ENCODE results near the gene NEDD4L. TPM values are rescaled to one million over a fixed set of nuclear protein-coding genes. Genes with fewer than 3 reads are reported as not detected.

NEDD4L gene
- total and polyA plus RNA-seq, 2 donors (not counting 1 experiment from before 2014, with no cell fraction given), result 10.3 to 25.7 TPM

- Histone ChIP-seq H3K9ac (ENCODE audit: low read length) (no peak overlapping the region), H3K4me3 (ENCODE audit: control extremely low read depth in 1 of 5, extremely low read depth in 1 of 5, insufficient read depth in 1 of 5, low read depth in 2 of 5, low read length in 4 of 5) (no peak overlapping the region), H3K4me1 (ENCODE audit: control insufficient read depth in 2 of 2, insufficient read depth in 2 of 2, low read length in 2 of 2) (peaks cover 4 to 5% of the 10 kb centered on the region in 2 donors), H3K36me3 (replicated peaks in 1 of 2; ENCODE audit: control extremely low read depth in 1 of 2, control insufficient read depth in 1 of 2, extremely low read depth in 1 of 2, insufficient read depth in 2 of 2, low read length in 1 of 2) (no peaks in the 10 kb centered on the region), H4K20me1 (ENCODE audit: control insufficient read depth, insufficient read depth, low read length, poor library complexity, severe bottlenecking) (no peaks in the 10 kb centered on the region), H3K27me3 (replicated peaks in 1 of 4; ENCODE audit: control extremely low read depth in 1 of 4, control insufficient read depth in 3 of 4, insufficient read depth in 4 of 4, low read length in 3 of 4) (no peaks in the 10 kb centered on the region), H3K27ac (ENCODE audit: low read length in 2 of 2) (no peak overlapping the region), H2AFZ (ENCODE audit: insufficient read depth, low read depth, low read length, poor library complexity, severe bottlenecking) (no peak overlapping the region), H3K9me3 (ENCODE audit: control extremely low read depth in 1 of 3, control insufficient read depth in 2 of 3, insufficient read depth in 1 of 3, low read length in 2 of 3) (no peaks in the 10 kb centered on the region), H3K79me2 (ENCODE audit: control insufficient read depth, insufficient read depth, low read length) (no peaks in the 10 kb centered on the region), H3K4me2 (replicated peaks; ENCODE audit: low read depth, low read length, poor library complexity, severe bottlenecking) (no peak overlapping the region)
- Mint-ChIP-seq H3K4me1 (peaks cover 5% of the 10 kb centered on the region), H3K9me3 (ENCODE audit: insufficient read depth) (no peaks in the 10 kb centered on the region), H3K4me3 (no peak overlapping the region), H3K27ac (no peak overlapping the region), H3K27me3 (no peaks in the 10 kb centered on the region)
- no peak for DNase-seq
- ATAC-seq (ENCODE audit: low read depth), result no peak
- CTCF ChIA-PET, result no interaction called here
- TF ChIP-seq EZH2 (IDR thresholded peaks at IDR 0.05; ENCODE audit: borderline replicate concordance, insufficient read depth, low read depth, low read length, poor library complexity, severe bottlenecking), result no peak
- TF ChIP-seq, protein P1, sequence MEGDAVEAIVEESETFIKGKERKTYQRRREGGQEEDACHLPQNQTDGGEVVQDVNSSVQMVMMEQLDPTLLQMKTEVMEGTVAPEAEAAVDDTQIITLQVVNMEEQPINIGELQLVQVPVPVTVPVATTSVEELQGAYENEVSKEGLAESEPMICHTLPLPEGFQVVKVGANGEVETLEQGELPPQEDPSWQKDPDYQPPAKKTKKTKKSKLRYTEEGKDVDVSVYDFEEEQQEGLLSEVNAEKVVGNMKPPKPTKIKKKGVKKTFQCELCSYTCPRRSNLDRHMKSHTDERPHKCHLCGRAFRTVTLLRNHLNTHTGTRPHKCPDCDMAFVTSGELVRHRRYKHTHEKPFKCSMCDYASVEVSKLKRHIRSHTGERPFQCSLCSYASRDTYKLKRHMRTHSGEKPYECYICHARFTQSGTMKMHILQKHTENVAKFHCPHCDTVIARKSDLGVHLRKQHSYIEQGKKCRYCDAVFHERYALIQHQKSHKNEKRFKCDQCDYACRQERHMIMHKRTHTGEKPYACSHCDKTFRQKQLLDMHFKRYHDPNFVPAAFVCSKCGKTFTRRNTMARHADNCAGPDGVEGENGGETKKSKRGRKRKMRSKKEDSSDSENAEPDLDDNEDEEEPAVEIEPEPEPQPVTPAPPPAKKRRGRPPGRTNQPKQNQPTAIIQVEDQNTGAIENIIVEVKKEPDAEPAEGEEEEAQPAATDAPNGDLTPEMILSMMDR (IDR thresholded peaks at IDR 0.05), result no peak
- 100% methylated on average over 4 of the region's 6 CpGs for WGBS (ENCODE audit: insufficient coverage)
- intact Hi-C loops (cut with micrococcal nuclease), result no loop called here
- POLR2A ChIA-PET, result no interaction called here
Measured at GRCh38 chr18:58272209-58272608, 228.2 kb downstream of the NEDD4L start.

DNA sequence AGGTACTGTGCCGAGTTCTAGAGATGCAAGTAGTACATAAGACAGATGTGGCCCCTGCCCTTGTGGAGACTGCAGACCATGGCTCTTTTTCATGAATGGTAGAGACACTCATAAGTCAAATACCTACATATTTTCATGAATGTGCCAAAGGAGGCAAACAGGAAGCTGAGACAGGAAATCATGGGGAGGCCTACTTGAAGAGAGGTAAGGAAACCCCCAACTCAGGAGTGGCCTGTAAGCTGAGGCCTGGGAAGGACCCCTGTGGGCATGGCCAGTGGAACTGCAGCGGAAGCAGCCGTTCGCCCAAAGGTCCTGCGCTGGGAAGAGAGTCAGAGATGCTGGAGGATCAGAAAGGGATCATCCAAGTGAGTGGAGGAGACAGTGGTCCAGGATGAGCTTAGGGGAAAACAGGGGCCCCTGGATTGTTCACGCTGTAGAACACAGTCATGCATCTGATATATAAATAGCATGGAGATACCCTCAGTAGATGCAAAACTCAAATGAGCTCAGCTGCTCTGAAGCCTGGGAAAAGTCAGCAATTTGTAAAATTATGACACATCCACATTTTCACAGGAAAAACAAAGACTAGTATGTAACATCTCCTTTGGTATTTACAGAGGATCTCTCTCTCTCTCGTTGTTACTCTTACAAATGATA, 228.9 kb downstream of the NEDD4L start:
- Histone ChIP-seq H3K9ac (ENCODE audit: low read length) (no peak overlapping the region), H2AFZ (ENCODE audit: insufficient read depth, low read depth, low read length, poor library complexity, severe bottlenecking) (no peak overlapping the region), H3K79me2 (ENCODE audit: control insufficient read depth, insufficient read depth, low read length) (no peaks in the 10 kb centered on the region), H3K36me3 (replicated peaks in 1 of 2; ENCODE audit: control extremely low read depth in 1 of 2, control insufficient read depth in 1 of 2, extremely low read depth in 1 of 2, insufficient read depth in 2 of 2, low read length in 1 of 2) (no peaks in the 10 kb centered on the region), H3K27me3 (replicated peaks in 1 of 4; ENCODE audit: control extremely low read depth in 1 of 4, control insufficient read depth in 3 of 4, insufficient read depth in 4 of 4, low read length in 3 of 4) (no peaks in the 10 kb centered on the region), H3K9me3 (ENCODE audit: control extremely low read depth in 1 of 3, control insufficient read depth in 2 of 3, insufficient read depth in 1 of 3, low read length in 2 of 3) (no peaks in the 10 kb centered on the region), H3K4me2 (replicated peaks; ENCODE audit: low read depth, low read length, poor library complexity, severe bottlenecking) (no peak overlapping the region), H3K27ac (ENCODE audit: low read length in 2 of 2) (no peak overlapping the region), H3K4me1 (ENCODE audit: control insufficient read depth in 2 of 2, insufficient read depth in 2 of 2, low read length in 2 of 2) (peaks cover 4 to 5% of the 10 kb centered on the region in 2 donors), H3K4me3 (ENCODE audit: control extremely low read depth in 1 of 5, extremely low read depth in 1 of 5, insufficient read depth in 1 of 5, low read depth in 2 of 5, low read length in 4 of 5) (no peak overlapping the region), H4K20me1 (ENCODE audit: control insufficient read depth, insufficient read depth, low read length, poor library complexity, severe bottlenecking) (no peaks in the 10 kb centered on the region)
- intact Hi-C loops (cut with micrococcal nuclease), result no loop called here
- Mint-ChIP-seq H3K27me3 (no peaks in the 10 kb centered on the region), H3K27ac (no peak overlapping the region), H3K4me1 (peaks cover 5% of the 10 kb centered on the region), H3K9me3 (ENCODE audit: insufficient read depth) (no peaks in the 10 kb centered on the region), H3K4me3 (no peak overlapping the region)
- POLR2A ChIA-PET, result no interaction called here
- TF ChIP-seq EZH2 (IDR thresholded peaks at IDR 0.05; ENCODE audit: borderline replicate concordance, insufficient read depth, low read depth, low read length, poor library complexity, severe bottlenecking), result no peak
- TF ChIP-seq, protein P1 (IDR thresholded peaks at IDR 0.05), result no peak
- 93% methylated on average over 5 of the region's 7 CpGs for WGBS (ENCODE audit: insufficient coverage)
- DNase-seq, result no peak
- ATAC-seq (ENCODE audit: low read depth), result no peak
- CTCF ChIA-PET, result no interaction called here

All from B cell (primary cell).